Measurements from ENCODE around the gene RPN2. TPM values are rescaled to one million over a fixed set of nuclear protein-coding genes. Genes with fewer than 3 reads are reported as not detected.
A peak's percentile ranks its signal among the peaks of the same experiment; 100 is the strongest.

The RPN2 gene
- total and polyA plus RNA-seq, 2 donors: 122 to 137 TPM

DNA sequence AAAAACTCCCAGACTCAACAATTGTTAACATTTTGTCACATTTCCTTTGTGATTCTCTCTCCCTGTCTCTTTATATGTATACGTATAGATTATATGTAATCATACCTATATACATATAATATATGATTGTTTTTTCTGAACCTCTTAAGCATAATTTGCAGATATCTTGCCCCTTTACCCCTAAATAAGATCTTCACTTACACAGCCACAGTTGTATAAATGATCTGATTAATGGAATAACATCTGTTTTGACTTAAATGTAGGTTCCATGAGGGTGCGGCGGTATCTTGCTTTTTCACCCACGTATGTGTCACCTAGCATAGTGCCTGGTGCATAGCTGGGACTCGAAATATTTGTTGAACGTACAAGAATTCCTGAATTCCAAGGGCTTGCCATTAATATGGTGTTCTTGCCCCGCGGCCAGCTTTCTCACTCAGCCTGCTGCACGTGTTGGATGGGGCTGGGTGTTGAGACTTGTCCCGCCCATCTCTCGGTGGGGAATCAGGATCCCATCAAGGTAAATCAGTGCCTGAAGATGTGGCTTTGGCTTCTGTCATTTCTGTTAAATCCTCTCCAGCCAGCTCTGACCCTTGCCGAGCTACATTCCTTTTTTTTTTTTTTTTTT is 99.9 kb downstream of the RPN2 start:
- Histone ChIP-seq H3K4me1 (ENCODE audit: insufficient read depth) (no peaks in the 10 kb centered on the region), H3K36me3 (ENCODE audit: insufficient read depth) (no peaks in the 10 kb centered on the region), H3K4me3 (ENCODE audit: low read depth, low read length) (no peak overlapping the region), H3K27ac (ENCODE audit: low read depth) (no peak overlapping the region)
- 76% methylated on average over 12 of the region's 12 CpGs for WGBS
- DNase-seq (ENCODE audit: extremely low spot score): no peak

DNA sequence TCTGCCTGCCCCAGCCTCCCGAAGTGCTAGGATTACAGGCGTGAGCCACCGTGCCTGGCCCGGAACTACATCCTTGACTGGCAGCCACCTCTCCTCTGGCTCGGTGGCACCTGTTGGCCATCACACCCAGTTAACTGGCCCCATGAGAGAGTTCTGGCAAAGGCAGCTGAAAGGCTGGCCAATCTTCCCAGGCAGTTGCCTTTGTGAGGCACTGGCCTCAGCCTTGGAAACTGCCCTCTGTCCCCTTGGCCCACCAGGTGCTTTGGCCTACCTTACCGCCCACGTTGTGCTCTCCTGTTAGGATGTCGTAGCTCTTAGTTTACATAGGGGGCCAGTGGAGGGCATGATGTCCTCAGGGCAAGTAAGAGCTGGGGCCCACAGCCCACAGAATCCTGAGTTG is 100.7 kb downstream of the RPN2 start:
- H3K36me3 ChIP-seq (ENCODE audit: insufficient read depth): no peaks in the 10 kb centered on the region
- no peak overlapping the region for H3K4me3 ChIP-seq (ENCODE audit: low read depth, low read length)
- H3K4me1 ChIP-seq (ENCODE audit: insufficient read depth): no peaks in the 10 kb centered on the region
- H3K27ac ChIP-seq (ENCODE audit: low read depth): no peak overlapping the region
- DNase-seq (ENCODE audit: extremely low spot score): no peak
- WGBS: 69% methylated on average over 8 of the region's 8 CpGs

DNA sequence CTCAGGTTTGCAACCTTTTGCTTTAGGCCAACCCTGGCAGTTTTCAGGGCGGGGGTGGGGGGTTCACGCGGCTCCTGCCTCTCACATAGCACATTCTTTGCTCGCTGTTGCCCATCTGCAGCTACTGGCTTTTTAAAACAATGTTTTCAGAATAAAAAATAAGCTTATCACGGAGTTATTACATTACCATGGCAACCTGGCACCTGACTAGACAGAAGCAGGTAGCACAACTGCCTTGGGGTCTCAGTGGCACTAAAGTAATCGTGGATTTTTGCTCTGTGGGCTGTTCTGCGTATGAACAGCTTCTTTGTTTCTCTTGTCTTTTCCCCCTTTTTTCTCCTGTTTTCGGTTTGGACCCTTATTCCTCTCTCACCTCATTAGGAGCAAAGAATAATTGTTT is 101.3 kb downstream of the RPN2 start:
- no peak overlapping the region for H3K27ac ChIP-seq (ENCODE audit: low read depth)
- WGBS: 84% methylated on average over 8 of the region's 8 CpGs
- no peaks in the 10 kb centered on the region for H3K4me1 ChIP-seq (ENCODE audit: insufficient read depth)
- no peak overlapping the region for H3K4me3 ChIP-seq (ENCODE audit: low read depth, low read length)
- H3K36me3 ChIP-seq (ENCODE audit: insufficient read depth): no peaks in the 10 kb centered on the region
- DNase-seq (ENCODE audit: extremely low spot score): no peak

DNA sequence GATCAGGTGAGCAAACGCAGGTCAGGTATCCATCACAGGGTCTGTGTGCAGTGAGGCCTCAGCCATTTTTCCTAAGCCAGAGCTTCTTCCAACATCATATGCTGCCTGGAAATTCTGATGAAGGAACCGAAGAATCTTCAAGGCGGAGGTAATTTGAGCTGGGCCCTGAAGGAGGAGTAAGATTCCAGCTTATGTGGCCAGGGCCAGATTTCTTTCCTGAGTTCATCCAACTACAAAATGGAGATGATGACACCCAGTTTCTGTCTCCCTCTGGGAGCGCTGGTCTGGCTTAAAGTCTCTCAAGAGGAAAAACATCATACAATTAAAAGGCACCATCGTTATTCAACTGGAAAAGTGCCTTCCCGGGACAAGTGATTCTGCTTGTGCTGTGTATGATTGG is 103.4 kb downstream of the RPN2 start:
- H3K27ac ChIP-seq (ENCODE audit: low read depth): no peak overlapping the region
- no peaks in the 10 kb centered on the region for H3K36me3 ChIP-seq (ENCODE audit: insufficient read depth)
- no peak for DNase-seq (ENCODE audit: extremely low spot score)
- WGBS: 37% methylated on average over 6 of the region's 6 CpGs
- H3K4me1 ChIP-seq (ENCODE audit: insufficient read depth): no peaks in the 10 kb centered on the region
- H3K4me3 ChIP-seq (ENCODE audit: low read depth, low read length): no peak overlapping the region

DNA sequence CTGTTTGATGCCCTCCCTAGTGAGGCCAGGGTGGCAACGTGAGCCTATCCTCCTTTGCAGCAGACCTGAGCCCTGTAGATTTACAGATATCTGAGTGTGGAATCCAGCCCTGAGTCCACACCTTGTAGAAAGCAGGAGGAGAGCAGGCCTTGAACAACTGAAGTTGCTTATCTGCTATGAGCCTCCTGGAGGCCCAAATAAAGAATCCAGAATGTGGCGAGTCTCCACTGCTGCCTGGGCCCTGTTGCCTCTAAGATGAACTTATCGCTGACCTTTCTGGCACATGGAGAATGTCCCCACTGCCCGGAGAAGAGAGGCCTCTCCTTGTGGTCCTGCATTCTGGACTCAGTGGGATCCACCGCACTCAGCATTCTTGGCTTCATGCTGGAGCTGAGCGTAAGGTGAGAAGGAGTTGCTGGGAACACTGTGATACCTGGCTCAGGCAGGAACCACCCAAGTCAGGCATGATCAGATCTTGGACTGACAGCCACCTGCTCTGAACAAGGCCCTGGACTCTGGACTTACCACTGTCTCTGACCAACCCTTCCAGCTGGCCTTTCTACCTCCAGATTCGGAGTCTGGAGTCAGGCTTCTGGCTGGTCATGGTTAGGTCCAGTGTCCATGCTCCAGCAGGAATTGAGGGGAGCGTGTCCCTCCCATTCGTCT is 104.5 kb downstream of the RPN2 start:
- WGBS: 89% methylated on average over 9 of the region's 9 CpGs
- no peak for DNase-seq (ENCODE audit: extremely low spot score)
- H3K4me1 ChIP-seq (ENCODE audit: insufficient read depth): no peaks in the 10 kb centered on the region
- H3K36me3 ChIP-seq (ENCODE audit: insufficient read depth): no peaks in the 10 kb centered on the region
- H3K4me3 ChIP-seq (ENCODE audit: low read depth, low read length): no peak overlapping the region
- H3K27ac ChIP-seq (ENCODE audit: low read depth): no peak overlapping the region

DNA sequence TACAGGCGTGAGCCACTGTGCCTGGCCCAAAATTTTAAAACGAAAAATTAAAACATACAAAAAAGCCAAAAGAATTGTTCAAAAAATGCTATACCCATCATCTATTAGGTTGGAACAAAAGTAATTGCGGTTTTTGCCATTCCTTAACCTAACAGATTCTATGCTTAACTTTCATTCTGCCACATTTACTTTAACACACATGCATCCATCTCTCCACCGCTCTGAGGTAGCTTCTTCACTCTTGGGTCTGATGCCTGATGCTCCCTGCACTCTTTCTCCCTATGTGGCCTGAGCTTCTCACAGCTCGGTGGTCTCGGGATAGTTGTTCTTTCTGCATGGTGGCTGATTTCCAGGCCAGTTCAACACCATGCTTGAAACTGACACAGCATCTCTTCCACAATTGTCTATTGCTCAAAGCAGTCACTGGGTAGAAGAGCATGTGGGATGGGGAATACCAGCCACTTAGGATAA is 105.6 kb downstream of the RPN2 start:
- DNase-seq (ENCODE audit: extremely low spot score): no peak
- WGBS: 92% methylated on average over 6 of the region's 6 CpGs
- H3K36me3 ChIP-seq (ENCODE audit: insufficient read depth): no peaks in the 10 kb centered on the region
- H3K4me1 ChIP-seq (ENCODE audit: insufficient read depth): no peaks in the 10 kb centered on the region
- no peak overlapping the region for H3K27ac ChIP-seq (ENCODE audit: low read depth)
- no peak overlapping the region for H3K4me3 ChIP-seq (ENCODE audit: low read depth, low read length)

DNA sequence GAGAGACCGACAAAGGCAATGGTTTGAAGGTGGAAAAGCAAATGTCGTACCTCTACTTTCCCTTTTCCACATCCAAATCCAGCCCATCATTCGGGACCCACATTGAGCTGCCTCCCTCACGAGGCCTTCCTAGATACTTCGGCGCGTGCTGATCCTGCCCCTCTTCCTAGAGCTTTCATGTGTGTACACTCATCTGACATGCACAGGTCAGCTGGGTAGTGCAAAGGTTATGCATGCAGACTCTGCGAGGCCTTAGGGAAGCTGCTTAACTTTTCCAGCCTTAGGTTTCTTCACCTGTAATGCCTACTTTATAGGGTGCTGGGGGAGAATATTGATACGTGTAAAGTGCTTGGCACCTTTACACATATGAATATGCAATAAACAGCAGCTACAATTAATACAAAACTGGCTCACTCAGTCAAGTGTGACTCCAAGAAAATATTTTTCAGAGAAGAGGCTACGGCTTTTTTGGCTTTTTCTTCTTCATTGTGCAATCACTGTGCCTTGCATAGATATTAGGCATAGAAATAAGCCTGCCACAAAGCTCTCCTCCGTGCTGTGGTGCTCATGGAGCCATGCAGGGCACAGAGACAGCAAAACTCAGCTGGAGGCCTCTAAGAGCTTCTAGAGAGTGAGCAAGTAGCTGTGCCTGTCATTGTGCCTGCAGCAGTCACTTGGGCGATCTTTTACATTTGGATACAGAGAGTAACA is 106.7 kb downstream of the RPN2 start:
- Histone ChIP-seq H3K36me3 (ENCODE audit: insufficient read depth) (no peaks in the 10 kb centered on the region), H3K4me3 (ENCODE audit: low read depth, low read length) (no peak overlapping the region), H3K27ac (ENCODE audit: low read depth) (no peak overlapping the region), H3K4me1 (ENCODE audit: insufficient read depth) (no peaks in the 10 kb centered on the region)
- 75% methylated on average over 12 of the region's 12 CpGs for WGBS
- DNase-seq (ENCODE audit: extremely low spot score): no peak

DNA sequence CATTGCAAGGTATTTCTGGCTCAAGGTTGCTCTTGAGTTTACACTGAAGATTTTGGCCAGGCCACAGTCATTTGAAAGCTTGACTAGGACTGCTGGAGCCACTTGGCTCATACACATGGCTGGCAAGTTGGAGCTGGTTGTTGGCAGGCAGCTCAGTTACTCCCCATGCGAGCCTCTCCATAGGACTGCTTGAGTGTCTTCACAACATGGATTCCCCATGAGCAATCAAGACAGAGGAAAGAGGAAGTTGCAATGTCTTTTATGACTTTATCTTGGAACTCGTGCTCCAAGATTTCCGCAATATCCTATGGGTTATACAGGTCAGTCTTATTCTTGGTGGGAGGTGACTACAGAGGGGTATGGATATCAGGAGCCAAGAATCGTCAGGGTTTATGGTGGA is 109.0 kb downstream of the RPN2 start:
- Histone ChIP-seq H3K27ac (ENCODE audit: low read depth) (no peak overlapping the region), H3K4me1 (ENCODE audit: insufficient read depth) (no peaks in the 10 kb centered on the region), H3K4me3 (ENCODE audit: low read depth, low read length) (no peak overlapping the region), H3K36me3 (ENCODE audit: insufficient read depth) (no peaks in the 10 kb centered on the region)
- WGBS: 79% methylated on average over 4 of the region's 4 CpGs
- DNase-seq (ENCODE audit: extremely low spot score): no peak

DNA sequence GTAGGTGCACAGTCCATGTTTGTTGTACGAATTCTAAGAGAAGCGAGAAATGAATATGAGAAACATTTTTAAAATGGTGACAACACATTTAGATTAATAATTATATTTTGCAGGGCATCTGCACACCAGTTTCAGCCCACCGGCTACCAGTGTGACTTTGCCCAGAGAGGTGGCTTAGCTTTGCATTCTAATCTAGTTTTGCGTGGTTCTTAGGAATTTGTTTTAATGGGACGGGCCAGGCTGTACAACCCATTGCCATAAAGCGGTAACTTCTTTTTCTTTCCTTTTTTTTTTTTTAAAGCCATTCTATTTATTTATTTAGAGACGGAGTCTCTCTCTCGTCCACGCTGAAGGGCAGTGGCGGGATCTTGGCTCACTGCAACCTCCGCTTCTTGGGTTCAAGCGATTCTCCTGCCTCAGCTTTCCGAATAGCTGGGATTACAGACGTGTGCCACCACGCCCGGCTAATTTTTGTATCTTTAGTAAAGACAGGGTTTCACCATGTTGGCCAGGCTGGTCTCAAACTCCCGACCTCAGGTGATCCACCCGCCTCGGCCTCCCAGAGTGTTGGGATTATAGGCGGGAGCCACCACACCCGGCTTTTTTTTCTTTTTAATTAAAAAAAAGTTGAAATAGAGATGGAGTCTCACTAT is 111.2 kb downstream of the RPN2 start:
- 52% methylated on average over 21 of the region's 21 CpGs for WGBS
- peaks cover 2% of the 10 kb centered on the region for H3K36me3 ChIP-seq (ENCODE audit: insufficient read depth)
- no peaks in the 10 kb centered on the region for H3K4me1 ChIP-seq (ENCODE audit: insufficient read depth)
- peak overlapping the region; percentile 89 for H3K4me3 ChIP-seq (ENCODE audit: low read depth, low read length)
- no peak overlapping the region for H3K27ac ChIP-seq (ENCODE audit: low read depth)
- DNase-seq (ENCODE audit: extremely low spot score): no peak

Other genes with a start within 250 kb of the RPN2 start
- 145 TPM for gene SAMHD1, start 227.6 kb upstream of the RPN2 start, total RNA-seq
- 146 TPM for gene SAMHD1, start 227.6 kb upstream of the RPN2 start, polyA plus RNA-seq
- 23.2 TPM for gene RBL1, start 83.3 kb upstream of the RPN2 start, total RNA-seq
- 2.4 TPM for gene RBL1, start 83.3 kb upstream of the RPN2 start, polyA plus RNA-seq
- gene MROH8, start 218 bp downstream of the RPN2 start, total RNA-seq: 6.3 TPM
- gene MROH8, start 218 bp downstream of the RPN2 start, polyA plus RNA-seq: 1.8 TPM
- not detected for gene GHRH, start 82.5 kb downstream of the RPN2 start, total RNA-seq
- not detected for gene GHRH, start 82.5 kb downstream of the RPN2 start, polyA plus RNA-seq
- gene MANBAL, start 110.3 kb downstream of the RPN2 start, total RNA-seq: 14.9 TPM
- 133 TPM for gene MANBAL, start 110.3 kb downstream of the RPN2 start, polyA plus RNA-seq
- gene SRC, start 166.8 kb downstream of the RPN2 start, total RNA-seq: 26.9 TPM
- 53.2 TPM for gene SRC, start 166.8 kb downstream of the RPN2 start, polyA plus RNA-seq